SIG-M5 treated with dmso at 0.1 percent for 504 hours (cell line): Measurements from ENCODE around the gene BCO1.

Experiments used
- DNase-seq: peaks from one replicate; lab custom pipeline; 2025; ENCODE audit not compliant: unreplicated experiment; lab: John Stamatoyannopoulos, UW

The BCO1 gene

DNA sequence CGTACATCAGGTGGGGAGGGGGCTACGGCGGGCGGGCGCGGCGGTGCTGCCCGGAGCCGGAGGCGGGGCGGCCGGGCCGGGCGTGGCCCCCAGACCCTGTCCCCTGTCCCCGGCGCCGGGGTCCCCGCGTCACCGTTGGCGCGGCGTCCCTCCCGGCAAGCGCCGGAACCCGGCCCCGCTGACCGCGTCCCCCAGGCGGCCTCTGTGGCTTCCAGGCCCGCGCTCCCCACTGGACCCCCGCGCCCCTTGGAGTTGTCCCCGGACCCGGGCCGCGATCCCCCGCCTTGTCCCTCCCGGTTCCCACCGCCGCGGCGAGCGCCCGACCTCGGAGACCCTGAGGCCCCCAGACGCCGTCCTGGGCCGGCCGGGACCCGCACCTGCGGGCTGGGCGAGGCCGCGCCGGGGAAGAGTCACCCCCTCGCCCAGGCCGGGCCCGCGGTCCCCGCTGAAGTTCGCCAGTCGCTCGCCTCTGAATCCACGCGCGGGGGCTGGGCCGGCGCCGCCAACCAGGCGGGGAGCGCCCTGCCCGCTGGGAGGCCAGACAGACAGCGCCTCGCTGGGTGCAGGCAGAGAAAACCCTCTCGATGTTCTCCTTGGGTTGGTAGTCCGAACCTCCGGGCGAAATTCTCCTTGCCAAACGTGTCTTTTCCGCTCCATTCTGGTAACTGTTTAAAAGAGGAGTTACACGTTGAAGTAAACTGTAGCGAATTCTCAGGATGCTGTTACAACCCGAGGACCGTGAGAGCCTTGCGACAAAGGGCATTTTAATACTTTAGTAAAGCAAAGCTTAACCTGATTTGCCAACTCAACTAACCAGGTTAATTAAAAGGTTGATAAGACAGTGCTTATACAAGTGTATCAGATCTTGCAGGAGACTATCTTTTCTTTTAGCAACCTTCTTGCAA, 77.0 kb downstream of the BCO1 start:
- DNase-seq: peak; percentile 43

DNA sequence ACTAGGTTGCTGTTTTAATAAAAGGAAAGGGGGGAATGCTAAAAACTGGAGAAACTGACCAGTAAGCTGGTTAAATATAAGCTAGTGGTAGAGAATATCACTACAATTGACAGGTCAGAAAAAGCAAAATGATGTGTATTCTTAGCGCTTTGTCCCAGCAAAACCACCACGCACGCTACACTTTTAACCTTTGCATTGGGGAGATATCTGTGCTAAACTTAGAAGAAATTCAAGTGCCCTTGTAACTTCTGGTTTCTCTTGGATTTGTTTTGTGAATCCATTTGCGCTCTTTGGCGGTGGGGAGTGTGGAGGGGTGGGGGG, 77.6 kb downstream of the BCO1 start:
- no peak for DNase-seq

DNA sequence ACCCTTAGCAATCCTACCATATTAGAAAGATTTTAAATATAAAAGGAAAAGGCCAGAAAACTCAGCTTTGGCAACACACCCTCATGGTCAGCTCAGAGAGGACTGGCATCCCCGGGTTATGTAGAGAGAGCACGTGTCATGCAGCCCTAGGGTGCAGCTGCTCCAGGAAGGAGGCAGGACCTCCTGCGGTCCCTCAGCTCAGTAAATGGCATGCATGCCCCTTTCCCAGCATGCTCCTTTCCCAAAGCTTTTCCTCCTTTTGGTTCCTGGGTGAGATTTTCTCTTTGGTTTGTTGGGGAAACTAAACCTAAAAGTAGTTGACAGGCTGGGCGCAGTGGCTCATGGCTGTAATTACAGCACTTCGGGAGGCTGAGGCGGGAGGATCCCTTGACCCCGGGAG, 80.2 kb downstream of the BCO1 start:
- DNase-seq: no peak

DNA sequence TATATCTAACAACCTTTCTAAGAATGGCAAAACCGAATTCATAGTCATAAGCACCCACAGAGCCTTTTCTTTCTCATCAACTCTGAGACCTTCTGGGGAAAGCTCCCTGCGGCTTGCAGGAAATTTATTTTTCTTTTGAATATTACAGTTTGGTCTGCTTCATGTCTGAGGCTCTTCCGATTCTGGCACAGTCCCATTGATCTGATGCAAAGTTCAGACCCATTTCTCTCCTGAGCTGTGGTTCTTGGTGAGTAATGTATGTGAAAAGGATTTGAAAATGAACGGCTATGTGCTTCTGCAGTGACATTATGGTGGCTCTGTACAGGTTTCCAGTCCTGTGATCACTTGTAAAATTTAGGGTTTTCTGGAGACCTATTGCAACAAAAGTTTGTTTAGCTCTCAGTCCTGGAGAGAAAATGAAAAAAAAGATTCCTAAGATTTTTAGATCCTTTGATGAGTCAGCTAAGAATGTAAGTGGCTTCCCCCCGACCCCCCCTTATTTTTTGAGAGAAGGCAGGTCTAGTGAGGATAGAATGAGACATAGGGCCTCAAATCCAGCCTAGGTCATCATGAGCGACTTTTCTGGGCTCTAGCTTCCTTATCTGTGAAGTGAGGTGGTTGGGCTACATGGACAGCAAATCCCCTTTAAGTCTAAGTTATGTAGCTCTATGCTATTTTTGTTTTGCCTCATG, 80.9 kb downstream of the BCO1 start:
- no peak for DNase-seq

DNA sequence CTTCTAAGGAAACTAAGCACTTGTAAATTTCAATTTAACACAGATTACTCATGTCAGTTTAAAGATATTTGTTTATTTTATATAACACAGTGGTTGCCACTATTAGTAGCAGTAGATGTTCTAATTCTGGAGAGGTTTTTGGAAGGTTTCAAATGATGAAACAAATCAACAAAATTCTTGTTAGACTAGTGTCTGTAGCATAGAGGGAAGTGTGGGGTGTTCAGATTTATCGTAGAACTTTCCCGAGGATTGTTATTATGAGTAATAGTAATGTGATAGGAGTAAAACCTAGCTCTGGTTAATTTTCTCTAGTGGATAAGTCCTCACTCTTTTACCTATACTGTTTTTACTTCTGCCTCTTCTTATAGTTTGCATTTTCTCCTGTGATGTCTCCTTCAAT, 82.5 kb downstream of the BCO1 start:
- DNase-seq: no peak

DNA sequence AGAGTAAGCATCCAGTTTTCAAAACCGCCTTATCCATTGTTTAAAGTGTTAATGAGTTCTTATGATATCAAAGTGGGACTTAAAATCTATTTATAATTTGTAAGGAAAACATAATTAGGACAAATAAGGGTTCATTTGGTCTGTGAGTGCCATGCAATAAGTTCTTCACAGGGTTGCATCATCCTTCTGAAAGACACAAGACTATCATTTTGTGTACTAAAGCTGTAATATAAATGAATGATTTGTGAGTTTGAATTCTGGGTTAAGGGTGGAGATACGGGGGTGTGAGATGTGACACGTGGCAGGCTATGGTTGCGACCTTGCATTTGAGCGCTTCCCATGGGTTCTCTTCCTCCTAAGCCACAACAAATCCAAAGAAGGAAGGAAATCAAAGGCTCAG, 83.0 kb downstream of the BCO1 start:
- DNase-seq: no peak

DNA sequence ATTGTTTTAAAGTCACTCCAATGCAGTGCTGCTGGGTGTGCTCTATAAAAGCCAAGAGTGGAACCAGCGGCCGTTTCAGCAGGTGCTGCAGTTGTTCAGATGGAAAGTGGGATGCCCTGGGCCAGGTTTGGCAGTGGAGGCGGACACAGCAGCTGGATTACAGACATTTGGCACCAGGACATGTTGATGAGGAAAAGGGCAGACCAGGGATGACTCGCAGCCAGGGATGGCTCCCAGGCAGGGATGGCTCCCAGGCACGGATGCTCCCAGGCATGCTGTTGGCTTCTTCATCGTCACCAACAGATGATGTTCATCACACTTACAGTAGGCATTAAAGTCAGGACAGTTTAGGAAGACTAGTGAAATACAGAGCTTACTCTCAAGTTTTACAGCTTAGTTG, 86.3 kb downstream of the BCO1 start:
- DNase-seq: no peak

DNA sequence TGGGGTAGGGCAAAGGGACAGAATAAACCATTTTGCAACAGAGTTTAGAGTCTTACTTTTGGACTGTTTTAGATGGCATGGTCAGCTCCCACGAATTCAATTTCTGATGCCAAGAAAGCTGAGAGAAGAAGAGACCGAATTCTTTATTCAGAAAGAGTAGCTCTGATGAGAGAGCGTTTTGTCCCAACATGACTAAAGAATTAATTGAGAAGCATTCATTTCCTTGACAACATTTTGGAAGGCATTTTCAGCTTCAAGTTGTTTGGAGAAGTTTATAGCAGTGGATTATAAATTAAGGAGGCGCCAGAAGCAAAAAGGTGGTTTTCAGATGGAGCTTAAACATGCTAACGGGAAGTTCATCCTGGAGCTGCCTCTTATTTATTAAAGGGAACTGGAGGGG, 88.5 kb downstream of the BCO1 start:
- DNase-seq: no peak

DNA sequence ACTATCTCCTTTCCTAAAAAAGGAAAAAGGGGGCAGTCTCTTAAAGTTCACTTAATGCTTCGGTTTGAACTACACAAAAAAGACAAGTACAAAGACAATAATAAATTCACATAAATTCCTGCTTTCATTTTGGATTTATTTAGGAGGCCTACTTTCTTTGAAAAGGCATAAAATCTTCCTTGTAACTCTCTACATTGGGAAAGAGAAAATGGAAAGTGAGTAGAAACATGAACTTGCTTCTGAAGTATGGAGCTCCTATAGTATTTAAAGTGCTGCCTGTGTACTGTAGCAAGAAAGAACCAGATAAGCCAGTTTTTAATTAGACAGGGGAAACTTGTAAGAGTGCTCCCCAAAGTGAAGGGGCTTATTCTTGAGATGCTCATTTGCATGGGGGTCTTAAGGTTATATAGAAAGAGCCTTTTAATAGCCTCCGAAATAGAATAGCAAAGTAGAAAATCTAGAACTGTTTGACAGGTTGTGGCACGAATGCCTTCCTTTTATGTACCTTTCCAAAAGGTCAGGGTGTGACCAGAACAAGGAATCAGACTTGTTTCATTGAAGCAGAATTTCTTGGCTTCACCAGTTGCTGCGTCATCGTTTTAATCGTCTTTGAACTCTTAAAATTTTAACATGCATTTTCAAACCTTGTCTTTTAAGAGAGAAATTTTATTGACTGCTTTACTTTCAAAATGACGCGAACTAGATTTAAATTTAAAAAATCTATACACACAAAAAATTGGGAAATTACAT, 89.1 kb downstream of the BCO1 start:
- no peak for DNase-seq

DNA sequence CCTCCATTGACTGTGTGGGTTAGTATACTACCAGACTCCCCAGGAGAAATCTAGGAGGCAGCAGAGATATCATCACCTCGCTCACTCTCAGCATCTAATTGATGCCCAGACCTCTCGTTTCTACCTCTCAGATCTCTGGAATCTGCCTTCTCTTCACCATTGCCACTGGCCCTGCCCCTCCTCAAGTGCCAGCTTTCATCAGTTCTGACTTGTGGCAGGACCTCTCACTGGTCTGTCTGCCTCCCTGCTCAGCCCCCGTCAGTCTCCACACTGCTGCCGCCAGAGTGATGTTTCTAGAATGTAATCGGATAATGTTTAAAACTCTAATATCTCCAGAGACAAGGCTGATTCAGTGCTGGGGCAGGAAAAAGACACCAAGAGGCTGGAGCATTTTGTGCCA, 91.5 kb downstream of the BCO1 start:
- DNase-seq: no peak

DNA sequence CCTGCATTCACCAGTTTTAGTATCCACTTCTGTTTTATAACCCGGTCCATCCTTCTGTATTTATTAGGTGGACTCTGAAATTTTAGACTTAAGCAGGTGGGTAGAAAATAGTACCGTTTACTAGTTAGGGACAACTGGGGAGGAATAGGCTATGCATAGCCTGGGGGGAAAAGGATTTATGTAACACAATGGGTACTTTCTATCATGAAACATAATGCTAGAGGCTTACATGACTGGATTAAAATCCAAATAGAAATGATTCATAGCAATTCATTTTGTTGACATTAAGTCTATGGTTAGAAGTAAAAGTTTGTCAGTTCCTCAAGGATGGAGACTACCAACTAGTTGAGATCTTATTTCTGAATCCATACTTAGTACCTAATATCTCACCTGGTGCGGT, 94.9 kb downstream of the BCO1 start:
- no peak for DNase-seq

DNA sequence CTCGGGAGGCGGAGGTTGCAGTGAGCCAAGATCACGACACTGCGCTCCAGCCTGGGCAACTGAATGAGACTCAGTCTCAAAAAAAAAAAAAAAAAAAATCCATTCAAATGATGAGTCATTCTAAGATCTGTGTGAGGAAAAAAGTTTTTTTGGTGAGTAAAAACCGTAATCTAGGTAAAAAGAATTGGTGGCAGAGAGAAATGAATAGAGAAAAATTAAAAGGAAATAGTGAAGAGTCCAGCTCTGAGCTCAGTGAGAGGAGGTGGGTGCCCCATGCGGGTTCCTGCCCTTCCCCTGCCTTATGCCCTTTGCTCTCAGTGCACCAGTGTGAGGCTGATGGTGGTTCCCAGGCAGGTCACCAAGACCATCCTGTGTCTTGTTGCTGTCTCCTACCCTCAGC, 97.2 kb downstream of the BCO1 start:
- no peak for DNase-seq

DNA sequence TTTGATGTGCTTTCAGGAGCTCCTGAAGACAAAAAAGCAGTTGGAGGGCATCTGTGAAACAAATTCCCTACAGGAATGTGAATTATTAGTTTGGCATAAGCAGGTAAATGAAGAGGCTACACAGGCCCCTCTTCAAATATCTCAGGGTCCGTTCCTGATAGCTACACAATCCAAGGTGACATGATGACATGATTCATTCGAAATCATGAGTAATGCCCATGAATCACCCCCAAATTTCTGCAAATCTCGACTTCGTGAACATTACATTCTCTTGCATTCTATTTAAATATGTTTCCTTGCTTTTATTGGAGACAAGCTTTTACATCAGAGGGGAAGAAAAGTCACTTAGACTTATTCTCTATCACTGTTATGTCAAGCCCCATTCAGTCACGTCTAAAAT, 98.6 kb downstream of the BCO1 start:
- DNase-seq: no peak
